ENCODE measurements around the gene COL25A1. TPM values are rescaled to one million over a fixed set of nuclear protein-coding genes. Genes with fewer than 3 reads are reported as not detected.

COL25A1 gene
- polyA plus RNA-seq, 2 of the 4 experiments (the other 2 are of a cell fraction) = not detected

DNA sequence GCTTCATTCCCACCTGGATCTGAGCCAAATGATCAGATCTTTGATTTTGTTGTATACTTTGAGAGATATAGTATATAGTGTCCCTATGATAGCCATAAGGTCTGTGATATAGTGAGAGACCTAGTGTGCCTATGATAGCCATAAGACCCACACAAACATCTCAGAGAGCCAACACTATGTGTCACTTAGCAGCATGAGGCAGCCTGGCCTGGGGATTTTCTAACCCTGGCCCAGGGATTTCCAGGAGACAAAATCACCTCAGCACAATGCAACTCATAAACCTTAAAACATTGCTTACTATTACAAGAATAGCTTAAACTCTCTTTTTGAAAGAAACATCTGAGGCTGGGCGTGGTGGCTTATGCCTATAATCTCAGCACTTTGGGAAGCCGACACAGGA lies 23.2 kb upstream of the COL25A1 start (continued):
- no peak for TF ChIP-seq FOSB (CRISPR knock-in tag; IDR thresholded peaks at IDR 0.05)
- TF ChIP-seq, protein P1, sequence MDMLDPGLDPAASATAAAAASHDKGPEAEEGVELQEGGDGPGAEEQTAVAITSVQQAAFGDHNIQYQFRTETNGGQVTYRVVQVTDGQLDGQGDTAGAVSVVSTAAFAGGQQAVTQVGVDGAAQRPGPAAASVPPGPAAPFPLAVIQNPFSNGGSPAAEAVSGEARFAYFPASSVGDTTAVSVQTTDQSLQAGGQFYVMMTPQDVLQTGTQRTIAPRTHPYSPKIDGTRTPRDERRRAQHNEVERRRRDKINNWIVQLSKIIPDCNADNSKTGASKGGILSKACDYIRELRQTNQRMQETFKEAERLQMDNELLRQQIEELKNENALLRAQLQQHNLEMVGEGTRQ (IDR thresholded peaks at IDR 0.05) = no peak
- TF ChIP-seq, protein P2, sequence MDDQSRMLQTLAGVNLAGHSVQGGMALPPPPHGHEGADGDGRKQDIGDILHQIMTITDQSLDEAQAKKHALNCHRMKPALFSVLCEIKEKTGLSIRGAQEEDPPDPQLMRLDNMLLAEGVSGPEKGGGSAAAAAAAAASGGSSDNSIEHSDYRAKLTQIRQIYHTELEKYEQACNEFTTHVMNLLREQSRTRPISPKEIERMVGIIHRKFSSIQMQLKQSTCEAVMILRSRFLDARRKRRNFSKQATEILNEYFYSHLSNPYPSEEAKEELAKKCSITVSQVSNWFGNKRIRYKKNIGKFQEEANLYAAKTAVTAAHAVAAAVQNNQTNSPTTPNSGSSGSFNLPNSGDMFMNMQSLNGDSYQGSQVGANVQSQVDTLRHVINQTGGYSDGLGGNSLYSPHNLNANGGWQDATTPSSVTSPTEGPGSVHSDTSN (IDR thresholded peaks at IDR 0.05) = no peak
- no peak for TF ChIP-seq NFE2L2 (conservative IDR thresholded peaks at IDR 0.05; ENCODE audit: low read length)

DNA sequence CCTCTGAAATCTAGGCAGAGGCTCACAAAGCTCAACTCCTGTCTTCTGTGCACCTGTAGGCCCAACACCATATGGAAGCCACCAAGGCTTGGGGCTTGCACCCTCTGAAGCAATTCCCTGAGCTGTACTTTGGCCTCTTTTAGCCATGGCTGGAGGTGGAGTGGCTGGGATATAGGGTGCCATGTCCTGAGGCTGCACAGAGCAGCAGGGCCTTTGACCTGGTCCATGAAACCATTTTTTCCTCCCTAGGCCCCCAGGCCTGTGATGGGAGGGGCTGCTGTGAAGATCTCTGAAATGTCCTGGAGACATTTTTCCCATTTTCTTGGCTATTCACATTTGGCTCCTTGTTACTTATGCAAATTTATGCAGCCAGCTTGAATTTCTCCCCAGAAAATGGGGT lies 20.9 kb upstream of the COL25A1 start:
- DNase-seq (ENCODE audit: low read depth in 1 of 2, low spot score in 1 of 2) (no peak), FAIRE-seq (no peak), ATAC-seq (no peak)
- H3K4me3 ChIP-seq = no peak overlapping the region
- H3K4me2 ChIP-seq = no peak overlapping the region
- CTCF ChIA-PET = no interaction called here
- no peaks in the 10 kb centered on the region for H3K4me1 ChIP-seq
- no peaks in the 10 kb centered on the region; the same call in 2 of the 3 replicates for H3K9me3 ChIP-seq
- POLR2A ChIA-PET = no interaction called here
- no peak overlapping the region for H3K27ac ChIP-seq
- no peak for TF ChIP-seq RCOR1 (IDR thresholded peaks at IDR 0.05; ENCODE audit: low read depth, low read length)
- no peak for TF ChIP-seq PHF8 (IDR thresholded peaks at IDR 0.05; ENCODE audit: borderline replicate concordance, low read depth)
- TF ChIP-seq, protein P3, sequence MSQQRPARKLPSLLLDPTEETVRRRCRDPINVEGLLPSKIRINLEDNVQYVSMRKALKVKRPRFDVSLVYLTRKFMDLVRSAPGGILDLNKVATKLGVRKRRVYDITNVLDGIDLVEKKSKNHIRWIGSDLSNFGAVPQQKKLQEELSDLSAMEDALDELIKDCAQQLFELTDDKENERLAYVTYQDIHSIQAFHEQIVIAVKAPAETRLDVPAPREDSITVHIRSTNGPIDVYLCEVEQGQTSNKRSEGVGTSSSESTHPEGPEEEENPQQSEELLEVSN (IDR thresholded peaks at IDR 0.05; ENCODE audit: borderline replicate concordance, low read depth) = no peak

GRCh38 chr4:109321232-109321631 lies 18.8 kb upstream of the COL25A1 start:
- ATAC-seq (no peak), DNase-seq (ENCODE audit: low read depth in 1 of 2, low spot score in 1 of 2) (no peak), FAIRE-seq (no peak)
- ChIA-PET POLR2A (no interaction called here), CTCF (interaction anchor here (0.5 kb wide), 1 partner anchor 13 kb away, joined by 3 read pairs; no protein-coding TSS in a partner anchor)
- Histone ChIP-seq H3K4me2 (no peak overlapping the region), H3K9me3 (no peaks in the 10 kb centered on the region; the same call in 2 of the 3 replicates), H3K4me1 (no peaks in the 10 kb centered on the region), H3K4me3 (no peak overlapping the region), H3K27ac (no peak overlapping the region)
- 0% methylated on average over 1 of the region's 1 CpG for WGBS (ENCODE audit: missing lambda C conversion rate)
- no peak for TF ChIP-seq CBX2 (IDR thresholded peaks at IDR 0.05; ENCODE audit: borderline replicate concordance, low read depth)
- no peak for TF ChIP-seq FOSB (CRISPR knock-in tag; IDR thresholded peaks at IDR 0.05)
- no peak for TF ChIP-seq EHF (CRISPR knock-in tag; IDR thresholded peaks at IDR 0.05)
- TF ChIP-seq ESRRA (IDR thresholded peaks at IDR 0.05; ENCODE audit: borderline replicate concordance, low read length) = no peak
- no peak for TF ChIP-seq CHD4 (IDR thresholded peaks at IDR 0.05; ENCODE audit: borderline replicate concordance)
- TF ChIP-seq, protein P4, sequence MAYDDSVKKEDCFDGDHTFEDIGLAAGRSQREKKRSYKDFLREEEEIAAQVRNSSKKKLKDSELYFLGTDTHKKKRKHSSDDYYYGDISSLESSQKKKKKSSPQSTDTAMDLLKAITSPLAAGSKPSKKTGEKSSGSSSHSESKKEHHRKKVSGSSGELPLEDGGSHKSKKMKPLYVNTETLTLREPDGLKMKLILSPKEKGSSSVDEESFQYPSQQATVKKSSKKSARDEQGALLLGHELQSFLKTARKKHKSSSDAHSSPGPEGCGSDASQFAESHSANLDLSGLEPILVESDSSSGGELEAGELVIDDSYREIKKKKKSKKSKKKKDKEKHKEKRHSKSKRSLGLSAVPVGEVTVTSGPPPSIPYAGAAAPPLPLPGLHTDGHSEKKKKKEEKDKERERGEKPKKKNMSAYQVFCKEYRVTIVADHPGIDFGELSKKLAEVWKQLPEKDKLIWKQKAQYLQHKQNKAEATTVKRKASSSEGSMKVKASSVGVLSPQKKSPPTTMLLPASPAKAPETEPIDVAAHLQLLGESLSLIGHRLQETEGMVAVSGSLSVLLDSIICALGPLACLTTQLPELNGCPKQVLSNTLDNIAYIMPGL (CRISPR knock-in tag; IDR thresholded peaks at IDR 0.05; ENCODE audit: borderline replicate concordance) = no peak
- TF ChIP-seq, protein P5, sequence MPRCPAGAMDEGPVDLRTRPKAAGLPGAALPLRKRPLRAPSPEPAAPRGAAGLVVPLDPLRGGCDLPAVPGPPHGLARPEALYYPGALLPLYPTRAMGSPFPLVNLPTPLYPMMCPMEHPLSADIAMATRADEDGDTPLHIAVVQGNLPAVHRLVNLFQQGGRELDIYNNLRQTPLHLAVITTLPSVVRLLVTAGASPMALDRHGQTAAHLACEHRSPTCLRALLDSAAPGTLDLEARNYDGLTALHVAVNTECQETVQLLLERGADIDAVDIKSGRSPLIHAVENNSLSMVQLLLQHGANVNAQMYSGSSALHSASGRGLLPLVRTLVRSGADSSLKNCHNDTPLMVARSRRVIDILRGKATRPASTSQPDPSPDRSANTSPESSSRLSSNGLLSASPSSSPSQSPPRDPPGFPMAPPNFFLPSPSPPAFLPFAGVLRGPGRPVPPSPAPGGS (IDR thresholded peaks at IDR 0.05) = no peak
- TF ChIP-seq CEBPB (IDR thresholded peaks at IDR 0.05) = no peak
- no peak for TF ChIP-seq HOXB13 (CRISPR knock-in tag; IDR thresholded peaks at IDR 0.05; ENCODE audit: low read depth)
- no peak for TF ChIP-seq NR3C1 (IDR thresholded peaks at IDR 0.05)
- no peak for TF ChIP-seq EHMT2 (IDR thresholded peaks at IDR 0.05; ENCODE audit: low read depth)
- TF ChIP-seq NPAS2 (CRISPR knock-in tag; IDR thresholded peaks at IDR 0.05; ENCODE audit: borderline replicate concordance) = no peak
- TF ChIP-seq HOXB5 (CRISPR knock-in tag; IDR thresholded peaks at IDR 0.05) = no peak
- no peak for TF ChIP-seq ZFP36 (IDR thresholded peaks at IDR 0.05; ENCODE audit: borderline replicate concordance, partially characterized antibody)
- TF ChIP-seq JUN (IDR thresholded peaks at IDR 0.05) = no peak
- no peak for TF ChIP-seq RFX5 (IDR thresholded peaks at IDR 0.05)
